ENCODE results near the gene MPV17L2. TPM values are rescaled to one million over a fixed set of nuclear protein-coding genes. Genes with fewer than 3 reads are reported as not detected.

MPV17L2 gene
- total RNA-seq, 2 experiments from 2014 or later: 9.2 to 10.9 TPM

DNA sequence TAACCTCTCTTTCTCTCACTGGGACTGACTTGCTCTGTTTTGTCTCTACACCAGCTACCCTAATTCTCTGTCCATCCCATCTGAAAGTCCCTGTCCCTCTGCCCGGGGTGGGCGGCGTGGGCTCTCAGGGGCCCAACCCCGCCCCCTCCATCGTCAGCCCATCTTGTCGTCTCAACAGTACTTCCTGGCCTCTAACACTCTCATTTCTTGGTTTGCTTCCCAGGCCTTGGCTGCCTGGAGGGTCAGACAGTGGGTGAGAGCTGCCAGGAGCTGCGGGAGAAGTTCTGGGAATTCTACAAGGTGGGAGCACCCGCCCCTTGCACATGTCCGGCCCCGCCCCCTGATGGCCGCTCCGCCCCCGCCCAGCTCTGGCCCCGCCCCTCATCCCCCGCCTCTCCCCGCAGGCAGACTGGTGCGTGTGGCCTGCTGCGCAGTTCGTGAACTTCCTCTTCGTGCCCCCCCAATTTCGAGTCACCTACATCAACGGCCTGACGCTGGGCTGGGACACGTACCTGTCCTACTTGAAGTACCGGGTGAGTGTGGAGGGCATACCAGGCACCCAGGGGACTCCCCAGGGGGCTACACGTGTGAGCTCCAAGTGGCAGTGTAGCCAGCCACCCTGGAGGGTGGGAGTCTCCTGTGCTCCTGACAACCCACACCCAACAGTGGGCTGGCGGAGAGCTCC lies 1.7 kb downstream of the MPV17L2 start:
- H3K27me3 Mint-ChIP-seq (ENCODE audit: low read depth): no peaks in the 10 kb centered on the region
- ChIA-PET POLR2A (interaction anchor here (0.6 to 3.2 kb wide), 2 partner anchors 86 to 262 kb away, joined by 3 to 14 read pairs; partner anchors contain the start of genes CCDC124 and JUND), CTCF (interaction anchor here (4.2 to 5.4 kb wide), 2 partner anchors 9 to 85 kb away, joined by 38 to 49 read pairs; partner anchors contain the start of genes JUND and RAB3A)
- peaks cover 26% of the 10 kb centered on the region for H3K4me1 Mint-ChIP-seq (ENCODE audit: low read depth)
- peak overlapping the region; percentile 93 for H3K27ac Mint-ChIP-seq
- peak overlapping the region; percentile 90 for H3K4me3 Mint-ChIP-seq
- H3K9me3 Mint-ChIP-seq (ENCODE audit: insufficient read depth): no peaks in the 10 kb centered on the region
- ATAC-seq (no peak), DNase-seq (peak; percentile 55)
- peaks cover 9% of the 10 kb centered on the region for H3K36me3 Mint-ChIP-seq (ENCODE audit: low read depth)

DNA sequence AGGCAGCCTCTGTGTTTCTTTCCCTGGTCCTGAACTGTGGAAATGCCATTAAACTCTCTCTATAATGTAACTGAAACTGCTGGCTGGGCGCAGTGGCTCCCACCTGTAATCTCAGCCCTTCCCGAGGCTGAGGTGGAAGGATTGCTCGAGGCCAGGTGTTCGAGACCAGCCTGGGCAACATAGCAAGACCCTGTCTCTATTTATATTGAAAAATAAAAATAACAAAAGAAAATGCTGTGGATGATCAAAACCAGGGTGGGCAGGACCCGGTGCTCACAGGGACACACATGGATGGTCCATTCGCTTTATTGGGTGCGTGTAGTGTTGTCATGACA lies 3.5 kb downstream of the MPV17L2 start:
- peaks cover 27% of the 10 kb centered on the region for H3K4me1 Mint-ChIP-seq (ENCODE audit: low read depth)
- H3K27ac Mint-ChIP-seq: no peak overlapping the region
- DNase-seq (no peak), ATAC-seq (no peak)
- peaks cover 15% of the 10 kb centered on the region for H3K36me3 Mint-ChIP-seq (ENCODE audit: low read depth)
- CTCF ChIA-PET: no interaction called here
- H3K9me3 Mint-ChIP-seq (ENCODE audit: insufficient read depth): no peaks in the 10 kb centered on the region
- POLR2A ChIA-PET: no interaction called here
- H3K27me3 Mint-ChIP-seq (ENCODE audit: low read depth): no peaks in the 10 kb centered on the region
- H3K4me3 Mint-ChIP-seq: no peak overlapping the region

DNA sequence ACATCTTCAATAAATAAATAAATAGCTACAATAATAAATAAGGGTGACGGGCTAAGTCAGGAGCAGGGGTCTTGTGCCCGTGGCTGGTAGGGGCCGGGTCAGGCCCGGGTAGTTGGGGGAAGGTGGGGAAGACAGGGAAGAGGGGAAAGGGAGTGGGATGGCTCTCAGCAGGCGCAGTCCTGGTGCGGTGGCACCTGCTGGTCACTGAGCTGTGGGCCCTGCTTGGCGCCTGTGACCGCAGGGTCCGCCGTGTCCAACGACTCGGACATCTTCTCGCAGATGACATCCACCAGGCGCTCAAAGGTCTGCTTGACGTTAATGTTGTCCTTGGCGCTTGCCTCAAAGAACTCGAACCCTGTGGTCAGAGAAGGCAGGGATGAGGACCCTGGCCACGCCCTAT lies 4.3 kb downstream of the MPV17L2 start:
- no peak for DNase-seq
- H3K4me3 Mint-ChIP-seq: no peak overlapping the region
- CTCF ChIA-PET: no interaction called here
- H3K9me3 Mint-ChIP-seq (ENCODE audit: insufficient read depth): no peaks in the 10 kb centered on the region
- H3K4me1 Mint-ChIP-seq (ENCODE audit: low read depth): peaks cover 25% of the 10 kb centered on the region
- POLR2A ChIA-PET: no interaction called here
- no peak overlapping the region for H3K27ac Mint-ChIP-seq
- no peak for ATAC-seq
- peaks cover 20% of the 10 kb centered on the region for H3K36me3 Mint-ChIP-seq (ENCODE audit: low read depth)
- no peaks in the 10 kb centered on the region for H3K27me3 Mint-ChIP-seq (ENCODE audit: low read depth)

GRCh38 chr19:18197941-18198340 lies 4.9 kb downstream of the MPV17L2 start:
- H3K36me3 Mint-ChIP-seq (ENCODE audit: low read depth): peaks cover 19% of the 10 kb centered on the region
- POLR2A ChIA-PET: no interaction called here
- no peaks in the 10 kb centered on the region for H3K27me3 Mint-ChIP-seq (ENCODE audit: low read depth)
- no peak overlapping the region for H3K27ac Mint-ChIP-seq
- CTCF ChIA-PET: interaction anchor here (1.0 kb wide), 2 partner anchors 54 kb away, joined by 3 read pairs; no protein-coding TSS in a partner anchor
- ATAC-seq (no peak), DNase-seq (no peak)
- H3K9me3 Mint-ChIP-seq (ENCODE audit: insufficient read depth): no peaks in the 10 kb centered on the region
- H3K4me3 Mint-ChIP-seq: no peak overlapping the region
- H3K4me1 Mint-ChIP-seq (ENCODE audit: low read depth): peaks cover 30% of the 10 kb centered on the region

DNA sequence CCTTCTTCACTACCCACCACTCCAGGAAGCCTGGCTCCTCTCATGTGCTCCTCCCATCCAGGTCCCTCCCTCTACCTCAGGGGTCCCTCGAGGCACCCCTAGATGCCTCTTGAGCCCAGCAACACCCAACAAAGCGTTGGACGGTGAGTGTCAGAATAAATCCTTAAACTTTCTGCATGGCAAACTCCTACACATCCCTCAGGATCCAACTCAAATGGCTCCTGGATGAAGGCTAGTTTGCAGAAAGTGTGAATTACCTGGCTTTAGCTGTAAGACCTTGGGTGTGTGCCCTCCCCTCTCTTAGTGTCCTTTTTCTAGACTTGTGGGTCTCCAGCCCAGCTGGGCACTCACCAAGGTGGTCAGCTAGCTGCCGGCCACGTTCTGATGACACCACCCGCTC lies 5.4 kb downstream of the MPV17L2 start:
- H3K4me1 Mint-ChIP-seq (ENCODE audit: low read depth): peaks cover 31% of the 10 kb centered on the region
- no peaks in the 10 kb centered on the region for H3K27me3 Mint-ChIP-seq (ENCODE audit: low read depth)
- no peaks in the 10 kb centered on the region for H3K9me3 Mint-ChIP-seq (ENCODE audit: insufficient read depth)
- no peak overlapping the region for H3K4me3 Mint-ChIP-seq
- ATAC-seq: no peak
- peaks cover 22% of the 10 kb centered on the region for H3K36me3 Mint-ChIP-seq (ENCODE audit: low read depth)
- no peak overlapping the region for H3K27ac Mint-ChIP-seq
- CTCF ChIA-PET: interaction anchor here (1.0 to 1.4 kb wide), 3 partner anchors 53 to 81 kb away, joined by 3 to 4 read pairs (median 3); no protein-coding TSS in a partner anchor
- POLR2A ChIA-PET: no interaction called here
- DNase-seq: no peak

- no peaks in the 10 kb centered on the region for H3K9me3 Mint-ChIP-seq (ENCODE audit: insufficient read depth)
- H3K27me3 Mint-ChIP-seq (ENCODE audit: low read depth): peaks cover 3% of the 10 kb centered on the region
- CTCF ChIA-PET: interaction anchor here (1.1 to 9.2 kb wide), 4 partner anchors 10 to 208 kb away, joined by 3 to 135 read pairs (median 26); partner anchors contain the start of gene MPV17L2
- no peak overlapping the region for H3K27ac Mint-ChIP-seq
- DNase-seq (no peak), ATAC-seq (no peak)
- POLR2A ChIA-PET: no interaction called here
- peaks cover 18% of the 10 kb centered on the region for H3K36me3 Mint-ChIP-seq (ENCODE audit: low read depth)
- H3K4me1 Mint-ChIP-seq (ENCODE audit: low read depth): peaks cover 28% of the 10 kb centered on the region
- peak overlapping the region; percentile 95 for H3K4me3 Mint-ChIP-seq
These were observed 9.4 kb downstream of the MPV17L2 start for GRCh38 chr19:18202397-18202777.

- peak overlapping the region; percentile 91 for H3K27ac Mint-ChIP-seq
These were observed 9.9 kb downstream of the MPV17L2 start for GRCh38 chr19:18202778-18203407.

GRCh38 chr19:18203408-18203862 lies 10.4 kb downstream of the MPV17L2 start:
- no peak for ATAC-seq
- peaks cover 18% of the 10 kb centered on the region for H3K36me3 Mint-ChIP-seq (ENCODE audit: low read depth)

More at GRCh38 chr19:18202778-18203407, 9.9 kb downstream of the MPV17L2 start:
- ATAC-seq (no peak), DNase-seq (peak; percentile 39)
- ChIA-PET CTCF (interaction anchor here (0.6 to 9.2 kb wide), 6 partner anchors 10 to 208 kb away, joined by 3 to 135 read pairs (median 4); partner anchors contain the start of gene MPV17L2), POLR2A (interaction anchor here (1.2 kb wide), 1 partner anchor 11 kb away, joined by 3 read pairs; no protein-coding TSS in a partner anchor)
- Mint-ChIP-seq H3K27me3 (ENCODE audit: low read depth) (peaks cover 3% of the 10 kb centered on the region), H3K4me1 (ENCODE audit: low read depth) (peaks cover 28% of the 10 kb centered on the region), H3K9me3 (ENCODE audit: insufficient read depth) (no peaks in the 10 kb centered on the region), H3K36me3 (ENCODE audit: low read depth) (peaks cover 18% of the 10 kb centered on the region), H3K4me3 (peak overlapping the region; percentile 95)

DNA sequence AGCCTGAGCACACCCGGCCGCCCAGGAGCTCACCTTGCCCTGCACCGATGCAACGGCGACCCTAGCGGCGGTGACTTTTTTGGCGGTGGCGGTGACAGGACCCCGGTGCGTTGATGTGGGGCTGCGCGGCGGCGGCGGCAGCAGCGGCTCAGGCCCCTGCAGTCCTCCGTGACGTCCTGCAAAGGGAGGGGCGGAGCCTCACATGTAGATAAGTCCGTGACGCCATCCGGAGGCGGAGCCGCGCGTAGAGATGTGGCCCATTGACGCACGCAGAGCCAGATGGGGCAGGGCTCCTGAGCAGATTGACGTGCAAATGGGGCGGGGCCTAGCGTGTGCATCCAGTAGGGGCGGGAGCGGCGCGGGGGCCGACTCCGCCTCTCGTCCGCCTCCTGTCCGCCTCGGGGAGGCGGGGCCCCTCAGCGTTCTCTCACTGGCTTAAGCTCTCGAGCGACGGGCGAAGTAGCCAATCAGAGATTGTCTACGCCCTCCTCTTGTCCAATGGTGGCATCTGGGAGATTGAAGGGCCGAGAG lies 10.9 kb downstream of the MPV17L2 start, which contains the start of gene RAB3A:
Gene RAB3A (minus strand): TSS at position 180 of the 531 bp plus-strand sequence. CDS start 1,302 bp downstream, outside the sequence.
- ATAC-seq: peak; percentile 95
- peak; percentile 100 for DNase-seq
- Mint-ChIP-seq H3K36me3 (ENCODE audit: low read depth) (peaks cover 18% of the 10 kb centered on the region), H3K27me3 (ENCODE audit: low read depth) (peaks cover 3% of the 10 kb centered on the region), H3K27ac (peak within 1 kb of the TSS; percentile 91), H3K9me3 (ENCODE audit: insufficient read depth) (no peaks in the 10 kb centered on the region), H3K4me1 (ENCODE audit: low read depth) (peaks cover 28% of the 10 kb centered on the region), H3K4me3 (peak within 1 kb of the TSS; percentile 95)
- CTCF ChIA-PET: interaction anchor here (1.0 to 9.2 kb wide), 11 partner anchors 11 to 345 kb away, joined by 3 to 135 read pairs (median 5); partner anchors contain the start of genes JUND, MPV17L2, PIK3R2 and RPL18A
- POLR2A ChIA-PET: interaction anchor here (0.6 to 1.4 kb wide), 5 partner anchors 12 to 119 kb away, joined by 3 to 8 read pairs (median 3); partner anchors contain the start of genes JUND and LSM4

More at GRCh38 chr19:18203408-18203862, 10.4 kb downstream of the MPV17L2 start:
- ChIA-PET CTCF (interaction anchor here (0.6 to 9.2 kb wide), 10 partner anchors 11 to 344 kb away, joined by 3 to 135 read pairs (median 6); partner anchors contain the start of genes JUND, MPV17L2, PIK3R2 and RPL18A), POLR2A (interaction anchor here (0.6 to 1.4 kb wide), 5 partner anchors 11 to 119 kb away, joined by 3 to 8 read pairs (median 3); partner anchors contain the start of genes JUND and LSM4)
- DNase-seq: peak; percentile 59
- peak overlapping the region; percentile 91 for H3K27ac Mint-ChIP-seq
- H3K9me3 Mint-ChIP-seq (ENCODE audit: insufficient read depth): no peaks in the 10 kb centered on the region
- peaks cover 3% of the 10 kb centered on the region for H3K27me3 Mint-ChIP-seq (ENCODE audit: low read depth)
- peak overlapping the region; percentile 95 for H3K4me3 Mint-ChIP-seq
- H3K4me1 Mint-ChIP-seq (ENCODE audit: low read depth): peaks cover 28% of the 10 kb centered on the region

DNA sequence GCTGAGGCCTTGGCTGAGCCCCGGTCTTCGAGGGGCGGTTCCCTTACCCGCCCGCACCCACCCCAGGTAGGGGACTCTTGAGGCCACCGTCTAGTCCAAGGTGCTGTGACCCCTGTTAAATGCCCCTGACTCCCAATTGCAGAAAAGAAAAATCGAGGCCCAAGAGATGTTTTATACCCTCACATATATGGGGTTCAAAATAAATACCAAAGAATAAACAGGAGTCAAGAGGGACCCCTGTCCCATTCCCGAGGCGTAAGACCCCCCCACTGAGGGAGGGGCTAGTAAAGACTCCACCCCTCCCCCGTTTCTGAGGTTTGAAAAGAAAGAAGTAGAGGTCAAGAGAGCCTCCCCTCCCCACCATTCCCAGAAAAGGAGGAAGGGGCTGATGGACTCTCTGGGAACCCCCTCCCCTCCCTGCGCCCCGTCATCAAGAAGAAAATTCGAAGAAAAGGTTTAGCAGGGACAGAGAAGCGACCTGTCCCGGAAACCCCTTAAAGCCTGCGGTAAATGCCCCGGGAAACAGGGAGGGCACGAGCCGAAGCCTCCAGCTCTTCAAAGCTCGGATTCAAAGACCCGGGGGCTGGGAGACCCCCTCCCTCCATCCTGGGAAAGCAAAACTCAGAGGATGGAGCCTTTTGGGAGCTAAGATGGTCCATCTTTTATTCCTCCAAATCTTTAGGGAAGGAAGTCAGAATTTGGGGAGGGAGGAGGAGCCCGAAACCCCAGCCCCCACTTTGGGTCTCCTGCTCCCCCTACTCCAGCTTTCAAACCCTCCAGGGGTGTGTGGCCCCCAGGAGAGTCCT lies 11.6 kb downstream of the MPV17L2 start:
- DNase-seq (no peak), ATAC-seq (peak; percentile 6)
- ChIA-PET POLR2A (interaction anchor here (1.0 to 1.4 kb wide), 5 partner anchors 12 to 118 kb away, joined by 3 to 7 read pairs (median 6); partner anchors contain the start of genes JUND, LSM4 and MPV17L2), CTCF (interaction anchor here (1.0 to 9.2 kb wide), 13 partner anchors 12 to 345 kb away, joined by 3 to 135 read pairs (median 7); partner anchors contain the start of genes JUND, MPV17L2, PIK3R2 and RPL18A)
- H3K36me3 Mint-ChIP-seq (ENCODE audit: low read depth): peaks cover 17% of the 10 kb centered on the region
- no peaks in the 10 kb centered on the region for H3K9me3 Mint-ChIP-seq (ENCODE audit: insufficient read depth)
- H3K4me1 Mint-ChIP-seq (ENCODE audit: low read depth): peaks cover 28% of the 10 kb centered on the region
- peak overlapping the region; percentile 77 for H3K27ac Mint-ChIP-seq
- H3K4me3 Mint-ChIP-seq: peak overlapping the region; percentile 78
- peaks cover 3% of the 10 kb centered on the region for H3K27me3 Mint-ChIP-seq (ENCODE audit: low read depth)

Measured in activated CD8-positive, alpha-beta T cell treated with anti-CD3 and anti-CD28 coated beads, Interleukin-2, amount 10 ng/mL, durations not matched to agents 7 days and 5 days (primary cell).